Measurements from ENCODE around the gene TSHZ2.
A peak's percentile ranks its signal among the peaks of the same experiment; 100 is the strongest.
"Not testable (repeated sequence)": the region's sequence is repeated elsewhere in the genome, so short reads cannot be mapped to it uniquely, and the experiment has no call there.

Gene TSHZ2

GRCh38 chr20:53020376-53020775, 48.2 kb downstream of the TSHZ2 start:
- Mint-ChIP-seq H3K36me3 (ENCODE audit: low read depth) (peaks cover 5% of the 10 kb centered on the region), H3K4me1 (peaks cover 35% of the 10 kb centered on the region), H3K9me3 (peaks cover 3% of the 10 kb centered on the region), H3K27ac (no peak overlapping the region), H3K27me3 (peaks cover 1% of the 10 kb centered on the region), H3K4me3 (no peak overlapping the region)
- ATAC-seq (no peak), DNase-seq (no peak)

- no peak for DNase-seq
- peaks cover 5% of the 10 kb centered on the region for H3K36me3 Mint-ChIP-seq (ENCODE audit: low read depth)
- ATAC-seq = no peak
- H3K27me3 Mint-ChIP-seq = peaks cover 1% of the 10 kb centered on the region
- no peak overlapping the region for H3K27ac Mint-ChIP-seq
- H3K9me3 Mint-ChIP-seq = peaks cover 3% of the 10 kb centered on the region
- H3K4me3 Mint-ChIP-seq = no peak overlapping the region
- peaks cover 35% of the 10 kb centered on the region for H3K4me1 Mint-ChIP-seq
Observed at GRCh38 chr20:53020834-53021233, 48.7 kb downstream of the TSHZ2 start.

GRCh38 chr20:53021934-53022333, 49.8 kb downstream of the TSHZ2 start:
- H3K4me1 Mint-ChIP-seq = peaks cover 35% of the 10 kb centered on the region
- H3K36me3 Mint-ChIP-seq (ENCODE audit: low read depth) = peaks cover 5% of the 10 kb centered on the region
- peaks cover 3% of the 10 kb centered on the region for H3K9me3 Mint-ChIP-seq
- H3K27ac Mint-ChIP-seq = peak overlapping the region; percentile 83
- no peak overlapping the region for H3K4me3 Mint-ChIP-seq
- no peak for DNase-seq
- H3K27me3 Mint-ChIP-seq = peaks cover 1% of the 10 kb centered on the region
- ATAC-seq = peak; percentile 73

- H3K36me3 Mint-ChIP-seq (ENCODE audit: low read depth) = peaks cover 5% of the 10 kb centered on the region
- H3K27ac Mint-ChIP-seq = peak overlapping the region; percentile 78
- DNase-seq = no peak
- peaks cover 1% of the 10 kb centered on the region for H3K27me3 Mint-ChIP-seq
- ATAC-seq = peak; percentile 60
- peaks cover 3% of the 10 kb centered on the region for H3K9me3 Mint-ChIP-seq
- H3K4me3 Mint-ChIP-seq = no peak overlapping the region
- peaks cover 52% of the 10 kb centered on the region for H3K4me1 Mint-ChIP-seq
Observed at GRCh38 chr20:53023732-53024520, 51.8 kb downstream of the TSHZ2 start.

- not testable (repeated sequence) for H3K4me3 Mint-ChIP-seq; DNase-seq; H3K27me3 Mint-ChIP-seq; H3K9me3 Mint-ChIP-seq; ATAC-seq; H3K36me3 Mint-ChIP-seq (ENCODE audit: low read depth)
- Mint-ChIP-seq H3K27ac (peak overlapping the region; percentile 75), H3K4me1 (peaks cover 55% of the 10 kb centered on the region)
Observed at GRCh38 chr20:53024653-53025052, 52.5 kb downstream of the TSHZ2 start.

GRCh38 chr20:53027089-53027488, 54.9 kb downstream of the TSHZ2 start:
- DNase-seq = no peak
- Mint-ChIP-seq H3K9me3 (no peaks in the 10 kb centered on the region), H3K4me3 (no peak overlapping the region), H3K27me3 (peaks cover 1% of the 10 kb centered on the region), H3K27ac (peak overlapping the region; percentile 8), H3K36me3 (ENCODE audit: low read depth) (no peaks in the 10 kb centered on the region), H3K4me1 (peaks cover 52% of the 10 kb centered on the region)
- ATAC-seq = no peak

GRCh38 chr20:53028337-53029007, 56.3 kb downstream of the TSHZ2 start:
- Mint-ChIP-seq H3K27me3 (peaks cover 1% of the 10 kb centered on the region), H3K4me1 (peaks cover 38% of the 10 kb centered on the region), H3K27ac (peak overlapping the region; percentile 78), H3K36me3 (ENCODE audit: low read depth) (no peaks in the 10 kb centered on the region), H3K4me3 (no peak overlapping the region), H3K9me3 (no peaks in the 10 kb centered on the region)
- ATAC-seq = peak; percentile 70
- DNase-seq = peak; percentile 10

GRCh38 chr20:53030061-53030460, 57.9 kb downstream of the TSHZ2 start:
- Mint-ChIP-seq H3K4me3 (no peak overlapping the region), H3K27ac (no peak overlapping the region), H3K4me1 (peaks cover 34% of the 10 kb centered on the region), H3K27me3 (no peaks in the 10 kb centered on the region), H3K36me3 (ENCODE audit: low read depth) (no peaks in the 10 kb centered on the region), H3K9me3 (no peaks in the 10 kb centered on the region)
- ATAC-seq (no peak), DNase-seq (no peak)

- Mint-ChIP-seq H3K9me3 (no peaks in the 10 kb centered on the region), H3K4me1 (peaks cover 42% of the 10 kb centered on the region), H3K4me3 (no peak overlapping the region), H3K36me3 (ENCODE audit: low read depth) (no peaks in the 10 kb centered on the region), H3K27ac (no peak overlapping the region), H3K27me3 (no peaks in the 10 kb centered on the region)
- ATAC-seq = no peak
- no peak for DNase-seq
Observed at GRCh38 chr20:53032046-53032445, 59.9 kb downstream of the TSHZ2 start.

GRCh38 chr20:53032478-53032932, 60.3 kb downstream of the TSHZ2 start:
- Mint-ChIP-seq H3K4me1 (peaks cover 39% of the 10 kb centered on the region), H3K36me3 (ENCODE audit: low read depth) (no peaks in the 10 kb centered on the region), H3K4me3 (no peak overlapping the region), H3K27ac (no peak overlapping the region), H3K27me3 (no peaks in the 10 kb centered on the region), H3K9me3 (no peaks in the 10 kb centered on the region)
- no peak for DNase-seq
- no peak for ATAC-seq

GRCh38 chr20:53033176-53033575, 61.0 kb downstream of the TSHZ2 start:
- ATAC-seq = no peak
- no peaks in the 10 kb centered on the region for H3K9me3 Mint-ChIP-seq
- peaks cover 32% of the 10 kb centered on the region for H3K4me1 Mint-ChIP-seq

GRCh38 chr20:53034899-53035298, 62.7 kb downstream of the TSHZ2 start:
- no peak overlapping the region for H3K27ac Mint-ChIP-seq
- H3K4me3 Mint-ChIP-seq = no peak overlapping the region
- no peaks in the 10 kb centered on the region for H3K36me3 Mint-ChIP-seq (ENCODE audit: low read depth)
- no peaks in the 10 kb centered on the region for H3K27me3 Mint-ChIP-seq
- ATAC-seq (no peak), DNase-seq (no peak)
- peaks cover 20% of the 10 kb centered on the region for H3K4me1 Mint-ChIP-seq
- no peaks in the 10 kb centered on the region for H3K9me3 Mint-ChIP-seq

More at GRCh38 chr20:53033176-53033575, 61.0 kb downstream of the TSHZ2 start:
- no peaks in the 10 kb centered on the region for H3K36me3 Mint-ChIP-seq (ENCODE audit: low read depth)
- no peak overlapping the region for H3K4me3 Mint-ChIP-seq
- no peak overlapping the region for H3K27ac Mint-ChIP-seq
- no peak for DNase-seq
- H3K27me3 Mint-ChIP-seq = no peaks in the 10 kb centered on the region

- no peak for ATAC-seq
- Mint-ChIP-seq H3K27ac (no peak overlapping the region), H3K4me3 (no peak overlapping the region), H3K27me3 (no peaks in the 10 kb centered on the region), H3K4me1 (peaks cover 13% of the 10 kb centered on the region), H3K9me3 (no peaks in the 10 kb centered on the region), H3K36me3 (ENCODE audit: low read depth) (no peaks in the 10 kb centered on the region)
- no peak for DNase-seq
Observed at GRCh38 chr20:53036992-53037391, 64.8 kb downstream of the TSHZ2 start.

- Mint-ChIP-seq H3K4me1 (peaks cover 13% of the 10 kb centered on the region), H3K36me3 (ENCODE audit: low read depth) (no peaks in the 10 kb centered on the region), H3K27me3 (no peaks in the 10 kb centered on the region), H3K27ac (no peak overlapping the region), H3K9me3 (no peaks in the 10 kb centered on the region), H3K4me3 (no peak overlapping the region)
- DNase-seq (no peak), ATAC-seq (no peak)
Observed at GRCh38 chr20:53037621-53038020, 65.5 kb downstream of the TSHZ2 start.

- ATAC-seq (no peak), DNase-seq (no peak)
- H3K27ac Mint-ChIP-seq = no peak overlapping the region
- H3K4me3 Mint-ChIP-seq = no peak overlapping the region
- no peaks in the 10 kb centered on the region for H3K9me3 Mint-ChIP-seq
- no peaks in the 10 kb centered on the region for H3K27me3 Mint-ChIP-seq
- no peaks in the 10 kb centered on the region for H3K36me3 Mint-ChIP-seq (ENCODE audit: low read depth)
- peaks cover 13% of the 10 kb centered on the region for H3K4me1 Mint-ChIP-seq
Observed at GRCh38 chr20:53038299-53038698, 66.1 kb downstream of the TSHZ2 start.

All from activated naive CD8-positive, alpha-beta T cell treated with anti-CD3 and anti-CD28 coated beads, Interleukin-2, amount 50 U/mL, for 24 hours (primary cell).